IMR-90 (cell line): ENCODE measurements around the gene BCHE. TPM values are rescaled to one million over a fixed set of nuclear protein-coding genes. Genes with fewer than 3 reads are reported as not detected.

Experiments used
- ATAC-seq: fragments of 200-7000 bp; cut with Tn5 transposase; 2 replicates; pipeline ENCODE4 v1.9.1; 2020; ENCODE audit warnings: low read depth, mild to moderate bottlenecking, moderate library complexity
- BruUV-seq: library from RNA; stranded (reverse); fragments of 400-500 nt; replicated peaks from 2 replicates; lab custom pipeline; 2021; lab: Mats Ljungman, UMichigan
- CTCF ChIA-PET: fragments of 300-600 bp; formaldehyde crosslinking; extraction: SDS; loops from one replicate; lab custom pipeline; 2021; ENCODE audit warnings: antibody characterized with exemption; lab: Yijun Ruan, JAX
- POLR2A ChIA-PET: fragments of 300-600 bp; sonication (Branson Sonifier 250); formaldehyde crosslinking; loops from one replicate; lab custom pipeline; 2022; ENCODE audit warnings: antibody characterized with exemption; ENCODE audit not compliant: unreplicated experiment; lab: Charles Lee
- DNase-seq: peaks from one replicate; pipeline ENCODE4 v3.0.0; 2013
- H2AFZ ChIP-seq: replicated peaks from 2 replicates; pipeline ENCODE3; 2013; ENCODE audit warnings: low read length, mild to moderate bottlenecking; ENCODE audit not compliant: poor library complexity
- H2AK5ac ChIP-seq: 2 replicates; pipeline ENCODE4 v1.6.1; 2013; ENCODE audit warnings: low read depth, low read length, inconsistent platforms
- H2AK9ac ChIP-seq: replicated peaks from 2 replicates; pipeline ENCODE3; 2013; ENCODE audit warnings: mild to moderate bottlenecking, low read depth, low read length, moderate library complexity; ENCODE audit not compliant: poor library complexity
- H2BK120ac ChIP-seq: 2 replicates; pipeline ENCODE4 v1.6.1; 2013; ENCODE audit warnings: low read depth, low read length, inconsistent platforms
- H2BK15ac ChIP-seq: 3 replicates; pipeline ENCODE4 v1.6.1; 2013; ENCODE audit warnings: low read depth, low read length, inconsistent platforms
- H2BK20ac ChIP-seq: 2 replicates; pipeline ENCODE4 v1.6.1; 2013; ENCODE audit warnings: low read depth, mild to moderate bottlenecking, inconsistent platforms, low read length, moderate library complexity
- H2BK5ac ChIP-seq: 2 replicates; pipeline ENCODE4 v1.6.1; 2013; ENCODE audit warnings: mild to moderate bottlenecking, low read depth, low read length, inconsistent platforms; ENCODE audit not compliant: poor library complexity, severe bottlenecking
- H3K14ac ChIP-seq: replicated peaks from 2 replicates; pipeline ENCODE4 v1.6.1; 2013; ENCODE audit warnings: low read depth, low read length, inconsistent platforms
- H3K18ac ChIP-seq: 2 replicates; pipeline ENCODE4 v1.6.1; 2013; ENCODE audit warnings: low read depth, low read length, control low read depth
- H3K23ac ChIP-seq: 2 replicates; pipeline ENCODE4 v1.6.1; 2013; ENCODE audit warnings: low read depth, low read length, inconsistent platforms
- H3K27ac ChIP-seq: 2 replicates; pipeline ENCODE4 v1.5.1; 2013; ENCODE audit warnings: mild to moderate bottlenecking, control low read depth, low read length; ENCODE audit not compliant: insufficient read depth
- H3K27me3 ChIP-seq: 2 replicates; pipeline ENCODE4 v1.6.1; 2013; ENCODE audit warnings: low read length; ENCODE audit not compliant: control insufficient read depth, insufficient read depth
- H3K36me3 ChIP-seq: 2 replicates; pipeline ENCODE4 v1.6.1; 2013; ENCODE audit warnings: low read length, mixed read lengths; ENCODE audit not compliant: control insufficient read depth, insufficient read depth
- H3K4ac ChIP-seq: 2 replicates; pipeline ENCODE4 v1.6.1; 2013; ENCODE audit warnings: low read depth, low read length, inconsistent platforms
- H3K4me1 ChIP-seq: 2 replicates; pipeline ENCODE4 v1.6.1; 2013; ENCODE audit warnings: low read length, mixed read lengths; ENCODE audit not compliant: control insufficient read depth, insufficient read depth
- H3K4me2 ChIP-seq: 2 replicates; pipeline ENCODE4 v1.6.1; 2013; ENCODE audit warnings: low read depth, mild to moderate bottlenecking, control low read depth, low read length, moderate library complexity
- H3K4me3 ChIP-seq: 2 replicates; pipeline ENCODE4 v1.5.1; 2013; ENCODE audit warnings: low read depth, mild to moderate bottlenecking, control low read depth, low read length, moderate library complexity; ENCODE audit not compliant: insufficient read depth
- H3K56ac ChIP-seq: 2 replicates; pipeline ENCODE4 v1.6.1; 2013; ENCODE audit warnings: low read length, inconsistent platforms; ENCODE audit not compliant: insufficient read depth; ENCODE audit errors: extremely low read depth
- H3K79me1 ChIP-seq, 2 experiments: 2 replicates each; pipeline ENCODE4 v1.6.1; 2013; ENCODE audit warnings: low read length in 2 of 2, inconsistent platforms in 1 of 2, low read depth in 1 of 2
- H3K9ac ChIP-seq: 2 replicates; pipeline ENCODE4 v1.6.1; 2013; ENCODE audit warnings: low read depth, low read length, control low read depth
- H3K9me1 ChIP-seq: 2 replicates; pipeline ENCODE4 v1.6.1; 2013; ENCODE audit warnings: low read length, inconsistent platforms; ENCODE audit not compliant: insufficient read depth
- H3K9me3 ChIP-seq: 2 replicates; pipeline ENCODE4 v1.6.1; 2013; ENCODE audit warnings: low read length; ENCODE audit not compliant: control insufficient read depth, insufficient read depth
- H4K20me1 ChIP-seq: 2 replicates; pipeline ENCODE4 v1.6.1; 2013; ENCODE audit warnings: low read length, inconsistent platforms; ENCODE audit not compliant: insufficient read depth
- H4K5ac ChIP-seq: 2 replicates; pipeline ENCODE4 v1.6.1; 2013; ENCODE audit warnings: mild to moderate bottlenecking, low read depth, low read length, control low read depth
- H4K8ac ChIP-seq, 2 experiments: 2 replicates each; pipeline ENCODE4 v1.6.1; 2013; ENCODE audit warnings: low read depth in 2 of 2, low read length in 2 of 2, control low read depth in 1 of 2, inconsistent platforms in 1 of 2
- H4K91ac ChIP-seq: 2 replicates; pipeline ENCODE4 v1.6.1; 2013; ENCODE audit warnings: low read depth, low read length, inconsistent platforms; ENCODE audit not compliant: insufficient read depth
- BHLHE40 ChIP-seq: fragments of 150-350 bp; IDR thresholded peaks from 2 replicates; pipeline ENCODE4 v1.6.1; 2016; ENCODE audit warnings: mild to moderate bottlenecking, low read depth, low read length
- CEBPB ChIP-seq: IDR thresholded peaks from 2 replicates; pipeline ENCODE4 v1.6.1; 2012; ENCODE audit warnings: low read depth, low read length, improper control_type of control experiment
- CHD1 ChIP-seq: IDR thresholded peaks from 2 replicates; pipeline ENCODE4 v1.6.1; 2012; ENCODE audit warnings: low read depth, low read length, improper control_type of control experiment
- CTCF ChIP-seq: conservative IDR thresholded peaks from 2 replicates; pipeline ENCODE4 v1.5.1; 2012; ENCODE audit warnings: mild to moderate bottlenecking, low read depth, low read length, improper control_type of control experiment
- ELK1 ChIP-seq: fragments of 150-350 bp; IDR thresholded peaks from 2 replicates; pipeline ENCODE4 v1.6.1; 2016; ENCODE audit warnings: low read depth, mild to moderate bottlenecking, low read length, moderate library complexity, borderline replicate concordance
- FOS ChIP-seq: fragments of 150-350 bp; IDR thresholded peaks from 2 replicates; pipeline ENCODE4 v1.6.1; 2016; ENCODE audit warnings: low read depth, low read length
- MAFK ChIP-seq: IDR thresholded peaks from 2 replicates; pipeline ENCODE4 v1.6.1; 2012; ENCODE audit warnings: low read depth, low read length, improper control_type of control experiment
- MAZ ChIP-seq: IDR thresholded peaks from 2 replicates; pipeline ENCODE4 v1.6.1; 2012; ENCODE audit warnings: low read depth, mild to moderate bottlenecking, low read length, improper control_type of control experiment, moderate library complexity, borderline replicate concordance
- MXI1 ChIP-seq: IDR thresholded peaks from 2 replicates; pipeline ENCODE4 v1.6.1; 2012; ENCODE audit warnings: low read depth, mild to moderate bottlenecking, low read length, moderate library complexity, borderline replicate concordance
- NFE2L2 ChIP-seq: fragments of 150-350 bp; IDR thresholded peaks from 2 replicates; pipeline ENCODE4 v1.6.1; 2016; ENCODE audit warnings: low read depth, mild to moderate bottlenecking, low read length
- POLR2A ChIP-seq: IDR thresholded peaks from 2 replicates; pipeline ENCODE4 v1.6.1; 2012; ENCODE audit warnings: mild to moderate bottlenecking, low read depth, low read length
- RAD21 ChIP-seq: IDR thresholded peaks from 2 replicates; pipeline ENCODE4 v1.6.1; 2012; ENCODE audit warnings: low read length, improper control_type of control experiment
- RCOR1 ChIP-seq: IDR thresholded peaks from 2 replicates; pipeline ENCODE4 v1.6.1; 2012; ENCODE audit warnings: mild to moderate bottlenecking, low read length, improper control_type of control experiment; ENCODE audit not compliant: insufficient replicate concordance
- RFX5 ChIP-seq: IDR thresholded peaks from 2 replicates; pipeline ENCODE4 v1.8.0; 2012; ENCODE audit warnings: low read depth, mild to moderate bottlenecking, low read length, moderate library complexity
- SMC3 ChIP-seq: fragments of 150-350 bp; IDR thresholded peaks from 2 replicates; pipeline ENCODE4 v1.6.1; 2016; ENCODE audit warnings: low read depth, mild to moderate bottlenecking, antibody characterized with exemption, low read length, moderate library complexity
- USF2 ChIP-seq: fragments of 150-350 bp; IDR thresholded peaks from 2 replicates; pipeline ENCODE4 v1.6.1; 2017; ENCODE audit warnings: mild to moderate bottlenecking, antibody characterized with exemption, low read length, low read depth
- WGBS, 2 experiments: methylation state at CpG; one replicate each; pipeline versions ENCODE4 v1.1.5 to v1.1.7; 2013; ENCODE audit warnings: missing lambda C conversion rate in 2 of 2; ENCODE audit not compliant: insufficient read length in 1 of 2; ENCODE audit errors: extremely low coverage in 2 of 2; 5-methylcytosine and 5-hydroxymethylcytosine counted together
- dilution Hi-C: fragments of 300-500 bp; cut with HindIII; formaldehyde crosslinking; loops from one replicate; pipeline ENCODE4 v1.14.3; 2018; ENCODE audit warnings: low sequenced_read_pairs; ENCODE audit not compliant: unreplicated experiment
- in situ Hi-C: fragments of 300-500 bp; cut with MboI; formaldehyde crosslinking; loops from 3 replicates; pipeline ENCODE4 v1.14.3; 2019; ENCODE audit warnings: low sequenced_read_pairs, inconsistent platforms, mixed read lengths
- intact Hi-C: fragments of 100-400 bp; cut with micrococcal nuclease; formaldehyde crosslinking; loops from 2 replicates; pipeline ENCODE4 v1.10.0; 2022
- polyA plus RNA-seq, 3 experiments: library from polyadenylated mRNA; depleted of rRNA; stranded (reverse); fragments of >200 nt; gene quantifications; 2 replicates each; pipeline ENCODE4 v1.2.3, GENCODE V29; 2012; ENCODE audit warnings: low replicate concordance in 1 of 3
- total RNA-seq: library from RNA; depleted of rRNA; stranded (reverse); fragments of >200 nt; gene quantifications from 2 replicates; pipeline ENCODE4 v1.2.3, GENCODE V29; 2012

BCHE gene
- total and polyA plus RNA-seq, 2 of the 4 experiments (the other 2 are of a cell fraction) = 1.5 to 1.6 TPM

- Histone ChIP-seq H2AK9ac (no peak overlapping the region), H2BK20ac (no peak overlapping the region), H3K27me3 (no peaks in the 10 kb centered on the region), H3K18ac (no peak overlapping the region), H2AK5ac (no peak overlapping the region), H2BK15ac (no peak overlapping the region), H2BK5ac (no peak overlapping the region), H3K4me1 (no peaks in the 10 kb centered on the region), H3K9me3 (peaks cover 2% of the 10 kb centered on the region; the same call in 1 of the 2 replicates), H3K23ac (no peak overlapping the region), H3K4me3 (no peak overlapping the region), H3K56ac (no peak overlapping the region), H3K4ac (no peak overlapping the region), H3K4me2 (no peak overlapping the region), H4K91ac (no peak overlapping the region), H2BK120ac (no peak overlapping the region), H4K5ac (no peak overlapping the region), H2AFZ (no peak overlapping the region), H3K79me1 (no peaks in the 10 kb centered on the region), H3K27ac (no peak overlapping the region), H3K9me1 (no peaks in the 10 kb centered on the region), H3K14ac (no peak overlapping the region), H4K20me1 (no peaks in the 10 kb centered on the region), H3K9ac (no peak overlapping the region), H3K36me3 (no peaks in the 10 kb centered on the region), H4K8ac (no peak overlapping the region)
- ChIA-PET CTCF (no interaction called here), POLR2A (no interaction called here)
- in situ Hi-C loops = no loop called here
- ATAC-seq (no peak), DNase-seq (no peak)
- intact Hi-C loops = no loop called here
- dilution Hi-C loops = no loop called here
- no peak for TF ChIP-seq RCOR1
- no peak for TF ChIP-seq ELK1
- TF ChIP-seq NFE2L2 = no peak
- no peak for TF ChIP-seq CHD1
- TF ChIP-seq POLR2A = no peak
- no peak for TF ChIP-seq USF2
- TF ChIP-seq MXI1 = no peak
- no peak for TF ChIP-seq CEBPB
- TF ChIP-seq SMC3 = no peak
- TF ChIP-seq RAD21 = no peak
- TF ChIP-seq FOS = no peak
- no peak for TF ChIP-seq BHLHE40
- no peak for TF ChIP-seq RFX5
- TF ChIP-seq MAFK = no peak
- no peak for TF ChIP-seq CTCF
- no peak for TF ChIP-seq MAZ
- BruUV-seq = no TSS peak
- no CpG with 5 or more reads among the region's 2 CpGs for WGBS, 2 experiments
Measured at GRCh38 chr3:165748094-165748493, 89.1 kb downstream of the BCHE start.
